ENCODE measurements around the gene MYO1B.

- TF ChIP-seq CTCF (IDR thresholded peaks at IDR 0.05) (no peak), POLR2A (IDR thresholded peaks at IDR 0.05) (no peak), POLR2AphosphoS5 (IDR thresholded peaks at IDR 0.05) (no peak)
Observed at GRCh38 chr2:191443446-191443845, 198.2 kb downstream of the MYO1B start.
